ENCODE data around the gene AHI1.

AHI1 gene

GRCh38 chr6:135449246-135449645 lies 48.3 kb downstream of the AHI1 start:
- DNase-seq, result no peak

- no peak for DNase-seq
Measured at GRCh38 chr6:135440087-135440792, 57.3 kb downstream of the AHI1 start.

GRCh38 chr6:135439549-135439948 lies 58.0 kb downstream of the AHI1 start:
- no peak for DNase-seq

GRCh38 chr6:135438907-135439535 lies 58.5 kb downstream of the AHI1 start:
- no peak for DNase-seq

- no peak for DNase-seq
Measured at GRCh38 chr6:135434991-135435390, 62.5 kb downstream of the AHI1 start.

- no peak for DNase-seq
Measured at GRCh38 chr6:135434095-135434494, 63.4 kb downstream of the AHI1 start.

- DNase-seq, result no peak
Measured at GRCh38 chr6:135428078-135428477, 69.5 kb downstream of the AHI1 start.

- no peak for DNase-seq
Measured at GRCh38 chr6:135426833-135427232, 70.7 kb downstream of the AHI1 start.

- no peak for DNase-seq
Measured at GRCh38 chr6:135424385-135424784, 73.2 kb downstream of the AHI1 start.

- DNase-seq, result no peak
Measured at GRCh38 chr6:135423649-135424128, 73.9 kb downstream of the AHI1 start.

- no peak for DNase-seq
Measured at GRCh38 chr6:135419162-135419561, 78.4 kb downstream of the AHI1 start.

GRCh38 chr6:135418040-135418760 lies 79.3 kb downstream of the AHI1 start:
- DNase-seq, result no peak

GRCh38 chr6:135412761-135413160 lies 84.8 kb downstream of the AHI1 start:
- no peak for DNase-seq

- no peak for DNase-seq
Measured at GRCh38 chr6:135411849-135412248, 85.7 kb downstream of the AHI1 start.

GRCh38 chr6:135411339-135411738 lies 86.2 kb downstream of the AHI1 start:
- DNase-seq, result no peak

GRCh38 chr6:135410856-135411255 lies 86.7 kb downstream of the AHI1 start:
- no peak for DNase-seq

- no peak for DNase-seq
Measured at GRCh38 chr6:135403584-135403983, 94.0 kb downstream of the AHI1 start.

- DNase-seq, result no peak
Measured at GRCh38 chr6:135402311-135402710, 95.2 kb downstream of the AHI1 start.

GRCh38 chr6:135397172-135397952 lies 100.2 kb downstream of the AHI1 start:
- no peak for DNase-seq

GRCh38 chr6:135395136-135395535 lies 102.4 kb downstream of the AHI1 start:
- no peak for DNase-seq

- no peak for DNase-seq
Measured at GRCh38 chr6:135393289-135393688, 104.3 kb downstream of the AHI1 start.

GRCh38 chr6:135390458-135390857 lies 107.1 kb downstream of the AHI1 start:
- DNase-seq, result no peak

- no peak for DNase-seq
Measured at GRCh38 chr6:135385299-135385698, 112.2 kb downstream of the AHI1 start.
